Body of pancreas (tissue), 4 donors: Measurements from ENCODE around the gene SRSF9.
"Not testable (repeated sequence)": the region's sequence is repeated elsewhere in the genome, so short reads cannot be mapped to it uniquely, and the experiment has no call there.

Source experiments
- CTCF ChIP-seq, 7 experiments: fragments of 450-650 bp in 4 of 7; fragments of 200-600 bp in 3 of 7; sonication (generic) in 3 of 7; IDR thresholded peaks; one replicate each; pipeline ENCODE4 v1.5.1; 2016 to 2019; ENCODE audit warnings: antibody characterized with exemption in 7 of 7
- POLR2A ChIP-seq, 3 donors: fragments of 450-650 bp; IDR thresholded peaks; one replicate each; pipeline ENCODE4 v1.6.1; 2016; ENCODE audit warnings: antibody characterized with exemption in 3 of 3, mild to moderate bottlenecking in 2 of 3

GRCh38 chr12:120487552-120487951, 18.0 kb upstream of the SRSF9 start:
- not testable (repeated sequence) for TF ChIP-seq CTCF, POLR2A (IDR thresholded peaks at IDR 0.05)
